SU-DHL-6 (cell line): Measurements from ENCODE around the gene CCDC120.

Experiments
- EZH2phosphoT487 ChIP-seq: fragments of 200-600 bp; sonication (generic), shearing (Covaris generic); conservative IDR thresholded peaks from 2 replicates; pipeline ENCODE4 v1.6.1; 2018; ENCODE audit warnings: mild to moderate bottlenecking, antibody characterized with exemption, low read length, moderate library complexity, mixed read lengths
- TF ChIP-seq, protein P1 (sequence below): fragments of 200-600 bp; sonication (generic); IDR thresholded peaks from one replicate; pipeline ENCODE4 v1.5.1; 2017; ENCODE audit warnings: antibody characterized with exemption, mild to moderate bottlenecking, low read length, moderate library complexity; ENCODE audit not compliant: insufficient read depth, poor library complexity, severe bottlenecking

DNA sequence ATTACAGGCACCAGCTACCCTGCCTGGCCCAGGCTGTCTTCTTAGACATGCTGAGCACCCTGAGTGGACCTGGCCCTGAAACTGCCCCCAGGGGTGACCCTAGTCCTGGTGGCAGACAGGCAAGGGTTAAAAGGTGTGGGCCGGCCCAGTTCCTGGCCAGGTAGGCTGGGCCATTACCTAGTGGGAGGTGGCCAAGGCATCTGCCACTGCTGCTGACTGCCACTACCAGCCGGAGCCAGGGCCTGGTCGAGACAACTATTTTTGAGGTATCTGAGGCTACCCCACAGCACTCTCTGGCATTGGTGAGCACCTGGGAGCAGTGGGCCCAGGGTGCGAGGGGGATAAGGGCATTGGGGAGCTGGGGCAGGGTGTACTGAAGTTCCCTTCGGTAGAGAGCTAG, at the start of gene CCDC120:
- TF ChIP-seq, protein P1, sequence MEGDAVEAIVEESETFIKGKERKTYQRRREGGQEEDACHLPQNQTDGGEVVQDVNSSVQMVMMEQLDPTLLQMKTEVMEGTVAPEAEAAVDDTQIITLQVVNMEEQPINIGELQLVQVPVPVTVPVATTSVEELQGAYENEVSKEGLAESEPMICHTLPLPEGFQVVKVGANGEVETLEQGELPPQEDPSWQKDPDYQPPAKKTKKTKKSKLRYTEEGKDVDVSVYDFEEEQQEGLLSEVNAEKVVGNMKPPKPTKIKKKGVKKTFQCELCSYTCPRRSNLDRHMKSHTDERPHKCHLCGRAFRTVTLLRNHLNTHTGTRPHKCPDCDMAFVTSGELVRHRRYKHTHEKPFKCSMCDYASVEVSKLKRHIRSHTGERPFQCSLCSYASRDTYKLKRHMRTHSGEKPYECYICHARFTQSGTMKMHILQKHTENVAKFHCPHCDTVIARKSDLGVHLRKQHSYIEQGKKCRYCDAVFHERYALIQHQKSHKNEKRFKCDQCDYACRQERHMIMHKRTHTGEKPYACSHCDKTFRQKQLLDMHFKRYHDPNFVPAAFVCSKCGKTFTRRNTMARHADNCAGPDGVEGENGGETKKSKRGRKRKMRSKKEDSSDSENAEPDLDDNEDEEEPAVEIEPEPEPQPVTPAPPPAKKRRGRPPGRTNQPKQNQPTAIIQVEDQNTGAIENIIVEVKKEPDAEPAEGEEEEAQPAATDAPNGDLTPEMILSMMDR, result no peak
- TF ChIP-seq EZH2phosphoT487, result no peak
